Thymus (tissue), 11 donors: ENCODE measurements around the gene KCNJ12. TPM values are rescaled to one million over a fixed set of nuclear protein-coding genes. Genes with fewer than 3 reads are reported as not detected.

Source experiments
- DNase-seq, 9 donors: peaks; one replicate each; pipeline ENCODE4 v3.0.0-alpha.2; 2013; ENCODE audit warnings: low spot score in 9 of 9, low read depth in 6 of 9, missing footprints in 1 of 9
- H3K27ac ChIP-seq, 2 donors: one replicate each; pipeline ENCODE4 v1.5.1; 2013; ENCODE audit warnings: control low read depth in 1 of 2, low read depth in 1 of 2, low read length in 1 of 2, mild to moderate bottlenecking in 1 of 2, moderate library complexity in 1 of 2
- H3K27me3 ChIP-seq, 2 donors: one replicate each; pipeline ENCODE4 v1.5.1; 2013; ENCODE audit warnings: low read length in 1 of 2; ENCODE audit not compliant: control insufficient read depth in 2 of 2, insufficient read depth in 1 of 2
- H3K36me3 ChIP-seq, 2 donors: one replicate each; pipeline ENCODE4 v1.5.1; 2013; ENCODE audit warnings: low read length in 1 of 2, mild to moderate bottlenecking in 1 of 2, moderate library complexity in 1 of 2; ENCODE audit not compliant: control insufficient read depth in 2 of 2, insufficient read depth in 2 of 2
- H3K4me1 ChIP-seq, 2 donors: one replicate each; pipeline ENCODE4 v1.5.1; 2013; ENCODE audit warnings: low read length in 2 of 2; ENCODE audit not compliant: control insufficient read depth in 2 of 2, insufficient read depth in 2 of 2
- H3K4me3 ChIP-seq, 2 donors: one replicate each; pipeline ENCODE4 v1.5.1; 2013; ENCODE audit warnings: low read length in 2 of 2, control low read depth in 1 of 2, mild to moderate bottlenecking in 1 of 2
- H3K9me3 ChIP-seq, 2 donors: one replicate each; pipeline ENCODE4 v1.5.1; 2013; ENCODE audit warnings: low read length in 1 of 2, mild to moderate bottlenecking in 1 of 2; ENCODE audit not compliant: control insufficient read depth in 2 of 2, insufficient read depth in 1 of 2
- WGBS: extraction: QIAGEN DNeasy Blood & Tissue Kit; methylation state at CpG from one replicate; pipeline ENCODE4 v1.1.7; 2013; 5-methylcytosine and 5-hydroxymethylcytosine counted together
- polyA plus RNA-seq: library from polyadenylated mRNA; stranded (reverse); fragments of 200-250 nt; gene quantifications from one replicate; pipeline ENCODE4 v1.2.3, GENCODE V29; 2013
- total RNA-seq: library from RNA; stranded (reverse); fragments of 120-200 nt; gene quantifications from one replicate; pipeline ENCODE4 v1.2.4, GENCODE V29; 2013
- donor health status: healthy.

Gene KCNJ12
- total and polyA plus RNA-seq, 2 donors = 0.37 to 0.85 TPM

DNA sequence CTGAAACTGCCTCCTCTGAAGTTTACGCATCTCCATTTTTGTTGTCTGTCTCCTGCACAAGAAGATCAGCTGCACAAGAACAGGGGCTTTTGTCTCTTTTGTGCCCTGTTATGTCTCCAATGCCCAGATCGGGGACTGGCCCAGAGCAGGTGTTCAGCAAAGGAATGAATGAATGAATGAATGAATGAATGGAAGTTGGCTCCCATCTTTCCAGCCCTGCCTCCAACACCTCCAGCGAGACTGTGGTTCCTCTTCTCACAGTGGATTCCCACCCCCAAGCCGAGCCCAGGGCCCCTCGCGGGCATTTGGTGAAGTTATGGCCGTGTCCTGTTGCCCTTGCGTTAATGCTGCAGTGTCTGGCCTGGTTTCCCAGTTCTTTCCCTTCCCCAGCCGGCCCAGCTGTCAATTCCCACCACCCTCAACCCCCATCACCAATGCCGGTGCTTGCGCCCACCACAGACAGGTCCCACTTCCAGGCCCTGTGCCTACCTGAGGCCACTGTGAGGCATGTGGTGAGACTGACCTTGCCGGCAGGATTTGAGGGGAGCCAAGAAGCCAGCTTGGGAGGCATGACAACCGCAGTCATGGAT, 21.3 kb upstream of the KCNJ12 start:
- Histone ChIP-seq H3K36me3 (no peaks in the 10 kb centered on the region), H3K27ac (no peak overlapping the region), H3K4me3 (no peak overlapping the region), H3K27me3 (no peaks in the 10 kb centered on the region), H3K9me3 (no peaks in the 10 kb centered on the region), H3K4me1 (no peaks in the 10 kb centered on the region)
- DNase-seq = no peak
- 96% methylated on average over 13 of the region's 13 CpGs for WGBS

DNA sequence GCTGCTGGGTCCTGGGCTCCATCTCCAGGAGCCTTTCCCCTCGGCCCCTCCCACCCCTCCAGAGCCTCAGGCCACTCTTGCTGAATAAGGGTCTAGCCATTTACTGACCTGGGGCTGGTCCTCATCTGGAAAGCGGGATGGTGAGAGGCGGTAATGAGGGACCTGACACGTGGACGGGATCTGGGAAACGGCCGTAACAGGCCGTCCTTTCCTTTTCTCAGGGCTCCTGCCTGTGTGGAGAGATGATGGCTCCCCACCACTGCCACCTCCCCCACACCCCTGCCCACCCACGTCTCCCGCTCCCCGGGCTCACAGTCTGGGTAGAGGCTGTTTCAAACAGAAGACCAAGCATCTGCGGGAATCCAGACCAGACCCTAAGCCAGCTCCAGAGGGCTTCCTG, 20.6 kb upstream of the KCNJ12 start:
- 89% methylated on average over 12 of the region's 12 CpGs for WGBS
- Histone ChIP-seq H3K4me3 (no peak overlapping the region), H3K27me3 (no peaks in the 10 kb centered on the region), H3K27ac (no peak overlapping the region), H3K4me1 (no peaks in the 10 kb centered on the region), H3K36me3 (no peaks in the 10 kb centered on the region), H3K9me3 (no peaks in the 10 kb centered on the region)
- no peak for DNase-seq

DNA sequence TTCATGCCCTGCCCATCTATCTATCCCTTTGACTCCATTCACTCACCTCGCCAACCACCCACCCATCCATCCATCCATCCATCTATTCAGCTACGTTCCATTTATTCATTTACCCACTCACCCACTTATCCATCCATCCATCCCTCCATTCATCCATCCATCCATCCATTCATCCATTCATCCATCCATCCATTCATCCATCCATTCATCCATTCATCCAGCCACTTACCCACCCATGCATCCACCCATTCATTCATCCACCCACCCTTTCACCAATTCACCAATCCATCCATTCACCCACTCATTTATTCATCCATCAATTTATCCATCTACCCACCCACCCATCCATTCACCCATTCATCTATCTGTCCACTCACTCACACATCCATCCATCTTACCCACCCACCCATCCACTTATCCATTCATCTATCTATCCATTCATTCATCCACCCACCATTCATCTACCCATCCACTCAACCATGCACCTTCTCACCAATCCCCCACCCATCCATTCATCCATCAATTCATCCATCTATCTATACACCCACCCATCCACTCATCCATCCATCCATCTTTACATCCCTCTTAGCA, 19.5 kb upstream of the KCNJ12 start:
- 97% methylated on average over 2 of the region's 2 CpGs for WGBS
- Histone ChIP-seq H3K9me3 (no peaks in the 10 kb centered on the region), H3K4me1 (no peaks in the 10 kb centered on the region), H3K36me3 (no peaks in the 10 kb centered on the region), H3K27me3 (peaks cover 0 to 2% of the 10 kb centered on the region in 2 donors), H3K27ac (no peak overlapping the region), H3K4me3 (no peak overlapping the region)
- no peak for DNase-seq

DNA sequence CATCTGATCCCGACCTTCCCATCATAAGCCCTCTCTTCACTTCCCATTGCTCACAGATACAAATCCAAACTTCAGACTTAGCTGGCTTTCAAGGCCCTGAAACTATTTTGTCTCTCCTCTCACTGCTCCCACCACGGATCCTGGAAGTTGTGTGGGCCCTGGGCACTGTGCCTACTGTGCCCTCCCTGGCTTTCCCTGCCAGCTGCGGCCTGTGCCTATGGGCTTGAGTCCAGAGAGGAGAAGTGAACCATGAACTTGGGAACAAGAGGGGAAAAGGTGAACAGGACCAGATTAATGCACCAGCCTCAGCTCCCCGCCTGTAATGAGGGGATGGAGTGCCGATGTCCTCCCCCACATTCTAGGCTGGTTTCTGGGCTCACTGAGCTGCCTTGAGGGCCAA, 18.9 kb upstream of the KCNJ12 start:
- H3K4me1 ChIP-seq = no peaks in the 10 kb centered on the region
- no peak overlapping the region for H3K27ac ChIP-seq
- WGBS = 94% methylated on average over 5 of the region's 5 CpGs
- H3K36me3 ChIP-seq = no peaks in the 10 kb centered on the region
- H3K9me3 ChIP-seq = no peaks in the 10 kb centered on the region
- DNase-seq = no peak
- peaks cover 0 to 2% of the 10 kb centered on the region in 2 donors for H3K27me3 ChIP-seq
- no peak overlapping the region for H3K4me3 ChIP-seq

DNA sequence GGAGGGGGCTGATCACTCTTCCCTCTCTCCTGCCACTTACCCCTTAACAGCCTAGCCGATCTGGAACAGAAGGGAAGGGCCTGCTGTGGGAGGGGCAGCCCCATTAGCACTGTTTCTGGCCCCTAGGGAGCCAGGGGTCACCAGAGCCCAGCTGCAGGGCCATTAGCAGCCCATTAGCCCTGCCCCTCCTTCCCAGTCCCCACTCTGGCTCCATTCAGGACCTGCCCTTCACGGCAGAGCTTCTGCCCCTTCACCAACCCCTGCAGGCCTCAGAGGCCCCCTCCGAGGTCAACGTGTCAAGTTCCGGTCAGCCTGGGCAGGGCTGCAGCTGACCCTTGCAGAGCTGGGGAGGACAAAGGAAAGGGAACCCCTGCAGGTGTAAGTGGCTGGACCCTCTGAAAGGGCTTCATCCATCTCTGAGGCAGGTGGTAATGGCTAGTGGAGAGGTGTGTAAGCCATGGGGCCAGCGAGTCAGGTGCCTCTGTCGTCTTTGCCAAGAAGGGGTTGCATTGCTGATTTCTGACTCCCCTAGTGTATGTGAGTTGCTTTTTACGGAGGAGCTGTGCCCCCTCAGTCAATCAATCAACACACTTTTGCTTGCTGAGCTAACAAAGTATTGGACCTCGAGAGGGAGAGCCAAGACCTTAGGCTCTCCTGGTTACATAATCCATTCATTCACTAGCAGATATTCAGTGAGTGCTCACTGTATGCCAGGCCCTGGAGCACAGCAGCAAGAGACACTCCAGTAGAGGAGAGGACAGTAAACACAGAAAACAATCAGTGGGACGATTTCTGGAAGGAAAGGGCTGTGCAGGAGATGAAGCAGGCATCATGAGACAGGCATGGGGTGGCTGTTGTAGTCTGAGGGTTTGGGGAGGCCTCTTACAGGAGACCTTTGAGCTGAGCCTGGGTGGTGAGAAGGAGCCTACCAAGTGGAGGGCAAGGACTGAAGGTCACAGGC, 18.2 kb upstream of the KCNJ12 start:
- no peak for DNase-seq
- no peak overlapping the region for H3K27ac ChIP-seq
- no peaks in the 10 kb centered on the region for H3K36me3 ChIP-seq
- H3K4me3 ChIP-seq = no peak overlapping the region
- peaks cover 0 to 2% of the 10 kb centered on the region in 2 donors for H3K27me3 ChIP-seq
- WGBS = 71% methylated on average over 10 of the region's 10 CpGs
- H3K9me3 ChIP-seq = no peaks in the 10 kb centered on the region
- H3K4me1 ChIP-seq = no peaks in the 10 kb centered on the region

DNA sequence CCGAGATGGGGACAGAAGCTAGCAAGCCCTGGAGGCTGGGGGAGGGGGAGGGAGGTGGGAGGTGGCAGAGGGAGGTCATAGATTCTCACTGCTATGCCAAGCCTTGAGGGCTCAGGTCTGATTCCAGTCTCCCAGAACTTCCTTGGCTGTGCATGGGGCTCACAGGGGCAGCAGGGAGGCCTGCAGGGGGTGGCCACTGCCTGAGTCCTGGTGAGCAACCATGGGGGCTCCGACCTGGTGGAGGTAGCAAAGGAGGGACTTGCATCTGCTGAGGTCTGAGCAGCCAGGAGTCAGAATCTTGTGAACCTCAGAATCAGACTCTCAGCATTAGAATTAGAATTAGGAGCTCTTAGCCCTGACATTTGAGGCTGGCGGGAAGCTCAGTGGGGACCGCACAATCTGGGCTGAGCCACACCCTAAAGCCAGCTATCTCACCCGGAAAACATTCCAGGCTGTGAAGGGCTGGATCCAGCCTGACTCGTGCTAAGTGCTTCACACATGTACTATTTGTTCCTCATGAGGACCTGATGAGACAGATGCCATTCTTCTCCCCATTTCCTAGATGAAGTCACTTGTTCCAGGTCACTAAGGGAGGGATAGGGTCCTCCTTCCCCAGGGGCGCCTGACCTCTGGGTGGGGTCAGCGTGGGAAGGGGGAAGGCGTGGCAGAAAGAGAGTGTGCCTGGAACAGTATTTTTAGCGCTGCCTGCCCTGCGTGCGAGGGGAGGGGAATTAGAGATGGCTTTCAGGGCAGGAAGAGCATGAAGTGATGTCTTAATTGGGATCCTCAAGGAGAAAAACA, 17.3 kb upstream of the KCNJ12 start:
- no peaks in the 10 kb centered on the region for H3K9me3 ChIP-seq

DNA sequence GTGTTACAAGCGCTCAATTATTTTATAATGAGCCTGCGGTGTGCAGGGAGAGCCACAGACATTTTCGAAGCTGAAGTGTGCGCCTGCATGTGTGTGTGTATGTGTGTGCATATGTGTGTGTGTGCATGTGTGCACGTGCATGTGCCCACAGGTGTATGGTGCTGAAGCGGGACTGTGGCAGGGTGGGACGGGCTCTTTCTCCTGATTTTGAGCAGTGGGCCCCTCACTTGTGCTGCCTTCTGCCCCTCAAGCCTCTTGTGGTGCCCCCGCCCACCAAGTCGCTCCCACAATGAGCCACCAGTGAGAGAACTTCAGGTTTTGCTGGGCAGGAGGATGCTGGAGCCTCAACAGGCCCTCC, 16.7 kb upstream of the KCNJ12 start:
- no peak overlapping the region for H3K27ac ChIP-seq

More for the DNA sequence above, 17.3 kb upstream of the KCNJ12 start:
- no peak for DNase-seq
- WGBS = 93% methylated on average over 12 of the region's 12 CpGs
- no peak overlapping the region for H3K27ac ChIP-seq
- no peaks in the 10 kb centered on the region for H3K36me3 ChIP-seq
- H3K4me1 ChIP-seq = no peaks in the 10 kb centered on the region
- no peak overlapping the region for H3K4me3 ChIP-seq
- peaks cover 0 to 2% of the 10 kb centered on the region in 2 donors for H3K27me3 ChIP-seq

DNA sequence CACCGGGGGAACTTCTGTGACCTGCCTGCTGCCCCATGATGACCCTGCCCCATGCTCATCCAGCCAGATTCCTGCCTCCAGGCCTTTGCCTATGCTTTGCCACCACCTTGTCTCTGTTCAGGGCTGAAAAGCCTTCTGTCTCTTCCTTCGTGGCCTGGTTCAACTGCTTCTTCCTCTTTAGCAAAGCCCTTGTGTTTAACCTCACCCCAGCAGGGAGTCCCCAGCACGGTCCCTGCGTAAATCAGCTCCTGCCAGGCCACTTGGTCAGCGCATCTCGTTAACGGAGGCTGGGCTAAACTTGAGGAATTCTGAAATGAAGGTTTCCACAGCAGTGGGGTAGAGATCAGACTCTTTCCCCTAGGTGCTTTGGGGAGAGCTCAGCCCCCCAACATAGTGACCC, 16.1 kb upstream of the KCNJ12 start:
- 64% methylated on average over 7 of the region's 7 CpGs for WGBS
- H3K27ac ChIP-seq = no peak overlapping the region
- H3K27me3 ChIP-seq = peaks cover 0 to 2% of the 10 kb centered on the region in 2 donors
- H3K4me3 ChIP-seq = no peak overlapping the region
- no peak for DNase-seq
- H3K9me3 ChIP-seq = no peaks in the 10 kb centered on the region
- H3K36me3 ChIP-seq = no peaks in the 10 kb centered on the region
- H3K4me1 ChIP-seq = no peaks in the 10 kb centered on the region

More for the DNA sequence above, 16.7 kb upstream of the KCNJ12 start:
- Histone ChIP-seq H3K4me3 (no peak overlapping the region), H3K36me3 (no peaks in the 10 kb centered on the region), H3K4me1 (no peaks in the 10 kb centered on the region), H3K27me3 (peaks cover 0 to 2% of the 10 kb centered on the region in 2 donors), H3K9me3 (no peaks in the 10 kb centered on the region)
- 92% methylated on average over 9 of the region's 9 CpGs for WGBS
- DNase-seq = no peak
